Activated CD8-positive, alpha-beta memory T cell treated with anti-CD3 and anti-CD28 coated beads, Interleukin-2, amount 50 U/mL, for 1 hour (primary cell): Measurements from ENCODE around the gene NOC2L.
A peak's percentile ranks its signal among the peaks of the same experiment; 100 is the strongest.
"Not testable (repeated sequence)": the region's sequence is repeated elsewhere in the genome, so short reads cannot be mapped to it uniquely, and the experiment has no call there.

Experiments
- DNase-seq: peaks from one replicate; pipeline ENCODE4 v3.0.0-alpha.2; 2020; ENCODE audit errors: extremely low read depth

Gene NOC2L

GRCh38 chr1:958823-959730, at the start of gene NOC2L:
TSS of gene NOC2L (minus strand) at chr1:959256. CDS start at chr1:959240, 16 bp downstream.
- DNase-seq = peak; percentile 71

DNA sequence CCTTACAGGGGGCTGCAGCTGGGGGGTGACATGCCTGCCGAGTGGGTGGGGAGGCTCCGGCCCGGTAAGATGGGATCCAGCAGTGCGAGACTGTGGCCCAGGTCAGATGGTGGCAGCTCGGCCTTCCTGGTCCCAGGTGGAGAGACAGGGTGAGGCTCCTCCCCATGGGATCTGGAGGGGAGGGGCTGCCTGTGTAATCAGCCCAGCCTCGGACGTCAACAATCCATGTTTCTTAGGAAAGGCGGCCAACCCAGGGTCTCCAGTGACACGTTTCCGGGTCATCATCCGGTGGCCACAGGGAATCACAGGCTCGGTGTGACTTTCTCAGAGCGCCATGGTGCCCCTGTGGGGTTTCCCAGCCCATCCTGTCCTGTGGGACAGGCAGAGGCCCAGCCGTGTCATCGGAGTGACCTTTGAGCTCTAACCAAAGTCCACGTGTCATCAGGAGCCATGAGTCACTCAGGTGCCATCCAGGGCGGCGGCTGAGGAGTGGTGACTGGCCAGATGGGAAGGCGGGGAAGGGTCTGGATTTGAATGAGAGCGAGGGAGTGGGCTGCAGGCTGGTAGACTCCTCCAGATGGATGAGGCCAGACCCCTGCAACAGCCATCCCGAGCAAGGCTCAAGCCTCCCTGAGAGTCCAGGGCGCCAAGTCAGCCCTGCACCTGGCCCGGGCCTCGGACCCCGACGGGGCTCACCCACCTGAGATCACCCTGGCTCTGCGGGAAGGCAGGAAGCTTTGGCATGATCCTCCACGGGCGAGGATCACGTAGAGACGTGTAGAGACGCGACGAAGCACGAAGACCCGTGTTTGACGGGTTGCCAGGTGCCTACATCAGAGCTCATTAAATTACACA, 47.5 kb upstream of the NOC2L start:
- no peak for DNase-seq

DNA sequence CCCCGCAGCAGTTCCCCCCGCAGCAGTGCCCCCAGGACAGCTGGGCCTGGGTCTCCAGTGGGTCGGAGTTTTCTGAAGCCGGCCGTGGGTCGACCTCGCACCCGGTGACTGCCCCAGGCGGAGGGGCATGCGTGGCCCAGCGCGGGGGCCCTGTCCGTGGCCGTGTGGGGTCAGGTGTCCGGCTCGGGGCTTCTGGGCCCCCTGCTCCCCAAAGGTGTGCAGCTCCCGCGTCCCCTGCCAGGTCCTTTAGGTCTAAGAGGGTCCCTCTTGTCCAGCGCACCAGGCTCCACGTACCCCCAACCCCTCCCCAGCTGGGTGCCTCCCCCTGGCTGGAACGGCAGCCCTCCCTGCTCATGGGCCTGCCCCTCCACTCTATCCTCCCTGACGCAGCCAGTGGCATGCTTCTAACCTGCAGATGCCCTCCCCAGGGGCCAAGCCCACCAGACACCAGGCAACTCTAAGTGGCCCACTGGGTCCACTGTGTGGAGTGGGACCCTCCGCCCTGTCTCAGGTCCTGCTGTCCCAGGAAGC, 46.8 kb upstream of the NOC2L start:
- no peak for DNase-seq

- DNase-seq = no peak
These were observed 46.0 kb upstream of the NOC2L start for GRCh38 chr1:1004780-1005697.

GRCh38 chr1:1004420-1004779, 45.3 kb upstream of the NOC2L start:
- DNase-seq = no peak

DNA sequence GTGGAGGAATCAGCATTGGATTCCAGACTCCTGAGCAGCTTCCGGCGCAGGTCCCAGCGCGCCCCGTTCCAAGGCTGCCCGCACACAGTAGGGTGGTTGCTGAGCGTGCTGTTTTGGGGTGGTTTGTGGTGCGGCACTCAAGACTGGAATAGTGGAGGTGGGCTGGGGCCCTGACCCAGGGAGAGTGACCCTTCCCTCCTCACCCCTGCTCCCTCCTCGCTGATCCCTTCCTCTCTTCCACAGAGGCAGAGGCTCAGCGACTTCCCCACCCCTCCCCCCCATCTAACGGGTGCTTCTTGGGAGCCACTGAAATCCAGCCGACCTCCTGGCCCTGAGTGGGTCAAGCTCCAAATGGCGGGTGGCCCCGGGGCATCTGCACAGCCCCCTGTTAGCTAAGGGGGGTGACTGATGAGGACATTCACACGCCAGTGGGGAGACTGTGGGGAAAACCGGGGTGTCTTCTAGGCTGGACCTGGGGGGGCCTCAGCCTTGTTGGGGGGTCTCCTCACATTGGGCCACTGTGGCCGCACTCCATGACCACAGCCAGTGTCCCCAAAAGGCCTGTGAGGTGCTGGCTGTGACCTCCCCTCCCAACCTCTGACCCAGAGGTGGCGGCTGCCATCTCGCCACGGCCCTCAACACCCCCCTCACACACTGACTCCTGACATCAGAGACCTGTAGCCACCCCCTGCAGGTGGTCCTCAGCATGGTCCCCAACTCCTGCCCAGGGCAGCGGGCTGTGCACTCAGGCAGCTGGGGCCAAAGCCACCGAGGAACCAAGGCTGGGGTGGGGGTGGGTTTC, 44.8 kb upstream of the NOC2L start:
- DNase-seq = no peak

DNA sequence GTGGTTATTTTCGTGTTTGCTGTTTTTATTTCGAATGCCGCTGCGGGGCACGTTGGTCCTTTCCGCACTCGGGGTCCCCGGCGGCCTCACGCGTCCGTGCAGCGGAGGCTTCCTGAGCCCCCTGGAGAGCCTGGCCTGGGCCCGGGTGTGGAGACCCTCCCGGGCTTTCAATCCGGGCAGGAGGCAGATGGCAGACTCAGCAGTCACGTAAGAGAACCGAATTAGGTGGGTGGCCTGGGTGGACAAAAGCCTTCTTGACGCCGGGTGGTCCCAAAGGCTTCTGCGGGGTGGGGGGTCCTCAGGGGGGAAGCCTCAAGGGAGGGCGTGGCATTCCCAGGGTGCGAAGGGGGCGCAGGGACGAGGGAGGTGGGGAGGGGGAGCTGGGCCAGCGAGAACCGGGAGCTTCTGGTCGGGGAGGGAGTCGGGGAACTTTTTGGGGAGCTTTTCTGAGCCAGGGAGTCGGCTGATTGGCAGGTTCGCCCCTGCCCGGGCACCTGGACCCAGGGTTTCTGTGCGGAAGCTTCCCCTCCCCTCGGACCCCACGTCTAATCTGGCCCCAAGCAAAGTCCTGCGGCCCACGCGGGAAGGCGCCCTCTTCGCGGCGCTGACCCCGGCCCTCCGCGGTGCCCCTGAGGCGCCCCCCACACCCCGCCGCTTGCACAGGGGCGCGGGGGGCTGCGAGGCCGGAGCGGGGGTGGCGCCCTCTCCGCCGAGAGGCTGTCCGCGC, 42.2 kb upstream of the NOC2L start:
- DNase-seq = no peak

DNA sequence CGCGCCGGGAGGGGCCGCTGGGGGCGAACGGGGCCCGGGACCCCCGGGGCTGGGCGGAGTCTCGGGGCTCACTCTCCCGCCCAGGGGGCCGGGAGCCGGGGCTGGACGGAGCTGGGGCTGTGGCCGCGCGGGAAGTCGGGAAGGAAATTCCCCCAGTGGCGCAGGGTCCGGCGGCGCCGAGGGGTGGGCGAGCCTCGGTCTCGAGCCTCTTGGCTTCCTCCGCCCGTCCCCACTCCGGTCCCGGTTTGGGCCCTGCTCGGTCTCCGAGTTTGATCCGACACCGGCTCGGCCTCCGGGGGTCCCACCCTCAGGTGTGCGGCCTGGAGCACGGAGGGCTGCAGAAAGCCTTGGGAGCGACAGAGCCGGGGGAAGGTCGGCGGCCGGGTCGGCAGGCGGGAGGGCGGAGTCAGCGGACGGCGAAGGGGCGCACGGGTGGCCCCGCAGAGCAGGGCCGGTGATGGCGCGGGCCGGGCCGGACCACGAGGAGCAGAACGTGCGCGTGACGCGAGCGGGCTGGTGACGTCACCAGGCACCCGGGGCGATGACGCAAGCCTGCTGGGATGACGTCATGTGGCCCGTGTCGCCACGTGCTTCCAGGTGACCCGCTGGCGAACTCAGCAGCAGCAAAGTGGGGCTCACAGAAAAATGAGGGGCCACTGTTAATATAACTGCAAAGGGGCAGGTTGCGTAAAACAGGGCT, 41.5 kb upstream of the NOC2L start:
- peak; percentile 62 for DNase-seq

DNA sequence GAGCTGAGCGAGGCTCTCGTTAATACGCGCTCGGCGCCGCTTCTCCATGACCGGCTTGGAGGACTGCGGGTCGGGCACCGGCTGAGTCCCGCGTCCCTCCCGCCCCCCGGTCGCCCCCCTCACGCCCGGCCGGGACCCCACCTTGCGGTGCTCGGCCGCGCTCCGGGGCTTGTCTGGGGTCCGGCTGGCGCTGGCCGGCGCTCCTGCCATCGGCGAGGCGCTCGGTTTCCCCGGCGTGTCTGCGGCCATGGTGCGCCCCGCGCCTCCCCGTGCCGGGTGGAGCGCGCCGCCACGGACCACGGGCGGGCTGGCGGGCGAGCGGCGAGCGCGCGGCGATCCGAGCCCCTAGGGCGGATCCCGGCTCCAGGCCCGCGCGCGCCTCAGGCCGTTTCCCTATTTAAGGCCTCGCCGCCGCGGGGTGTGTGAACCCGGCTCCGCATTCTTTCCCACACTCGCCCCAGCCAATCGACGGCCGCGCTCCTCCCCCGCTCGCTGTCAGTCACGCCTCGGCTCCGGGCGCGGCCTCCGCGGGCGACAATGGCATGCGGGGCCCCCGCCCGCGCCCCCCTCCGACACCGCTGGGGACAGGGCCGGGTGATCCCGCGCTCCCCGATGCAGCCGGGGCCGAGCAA, 40.8 kb upstream of the NOC2L start, which contains the start of gene HES4:
Gene HES4 (minus strand): TSS at position 373 of the 632 bp plus-strand sequence. CDS start 124 bp downstream, at position 249.
- no peak for DNase-seq

GRCh38 chr1:998995-999724, 40.1 kb upstream of the NOC2L start:
- DNase-seq = no peak

GRCh38 chr1:998745-998994, 39.6 kb upstream of the NOC2L start:
- DNase-seq = no peak

GRCh38 chr1:997993-998744, 39.1 kb upstream of the NOC2L start:
- DNase-seq = no peak

DNA sequence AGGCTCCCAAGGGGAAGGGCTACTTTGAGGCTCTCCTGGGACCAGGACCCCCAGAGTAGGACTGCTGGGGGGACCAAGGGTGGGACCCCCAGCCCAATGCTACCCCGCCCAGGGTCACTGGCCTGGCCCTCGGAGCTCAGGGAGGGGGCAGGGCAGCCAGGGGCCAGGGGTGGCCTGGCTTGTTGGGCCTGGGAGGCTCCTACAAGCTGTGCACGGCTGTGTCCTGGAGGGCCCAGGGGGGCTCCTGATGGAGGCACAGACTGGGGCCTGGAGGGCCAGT, 38.6 kb upstream of the NOC2L start:
- DNase-seq = no peak

- no peak for DNase-seq
These were observed 38.0 kb upstream of the NOC2L start for GRCh38 chr1:996851-997712.

GRCh38 chr1:995665-996633, 36.9 kb upstream of the NOC2L start:
- DNase-seq = no peak

DNA sequence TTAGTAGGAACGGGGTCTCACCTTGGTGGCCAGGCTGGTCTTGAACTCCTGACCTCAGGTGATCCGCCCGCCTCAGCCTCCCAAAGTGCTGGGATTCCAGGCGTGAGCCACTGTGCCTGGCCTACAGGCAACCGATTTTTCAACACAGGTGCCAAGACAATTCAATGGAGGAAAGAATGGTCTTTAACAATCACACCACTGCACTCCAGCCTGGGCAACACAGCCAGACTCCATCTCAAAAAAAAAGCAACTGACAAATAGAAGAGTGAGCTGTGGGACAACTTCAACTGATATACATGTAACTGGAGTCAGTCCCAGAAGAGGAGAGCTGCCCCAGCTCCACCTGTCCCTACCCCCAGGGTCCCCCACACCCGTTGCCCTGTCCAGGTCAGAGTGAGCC, 35.5 kb upstream of the NOC2L start:
- DNase-seq = not testable (repeated sequence)
